Neural progenitor cell (in vitro differentiated cells): ENCODE results near the gene VWA7.

Experiments
- CTCF ChIP-seq: fragments of 200-600 bp; sonication (generic); IDR thresholded peaks from 2 replicates; pipeline ENCODE4 v1.5.1; 2017; ENCODE audit warnings: antibody characterized with exemption, mild to moderate bottlenecking
- EZH2 ChIP-seq: fragments of 200-600 bp; sonication (generic); IDR thresholded peaks from 2 replicates; pipeline ENCODE4 v1.6.1; 2017; ENCODE audit warnings: antibody characterized with exemption, mild to moderate bottlenecking, moderate library complexity
- EZH2phosphoT487 ChIP-seq: fragments of 200-600 bp; sonication (generic); IDR thresholded peaks from 2 replicates; pipeline ENCODE4 v1.6.1; 2017; ENCODE audit warnings: antibody characterized with exemption

GRCh38 chr6:31761343-31761742, 15.8 kb downstream of the VWA7 start:
- TF ChIP-seq CTCF (no peak), EZH2 (no peak), EZH2phosphoT487 (no peak)
